ENCODE measurements around the gene TOR1A.
A peak's percentile ranks its signal among the peaks of the same experiment; 100 is the strongest.

The TOR1A gene

GRCh38 chr9:129852579-129852978 is 28.6 kb upstream of the TOR1A start:
- DNase-seq (ENCODE audit: low read depth in 2 of 2): no peak

- DNase-seq (ENCODE audit: low read depth in 2 of 2): no peak
Measured at GRCh38 chr9:129851821-129852220, 27.9 kb upstream of the TOR1A start.

- DNase-seq (ENCODE audit: low read depth in 2 of 2): no peak
Measured at GRCh38 chr9:129850821-129851550, 27.1 kb upstream of the TOR1A start.

- DNase-seq (ENCODE audit: low read depth in 2 of 2): no peak
Measured at GRCh38 chr9:129849901-129850300, 26.0 kb upstream of the TOR1A start.

GRCh38 chr9:129848712-129849441 is 24.9 kb upstream of the TOR1A start:
- DNase-seq (ENCODE audit: low read depth in 2 of 2): no peak

- no peak for DNase-seq (ENCODE audit: low read depth in 2 of 2)
Measured at GRCh38 chr9:129845373-129845772, 21.4 kb upstream of the TOR1A start.

GRCh38 chr9:129841071-129841470 is 17.1 kb upstream of the TOR1A start:
- no peak for DNase-seq (ENCODE audit: low read depth in 2 of 2)

GRCh38 chr9:129840034-129840433 is 16.1 kb upstream of the TOR1A start:
- DNase-seq (ENCODE audit: low read depth in 2 of 2): no peak

- no peak for DNase-seq (ENCODE audit: low read depth in 2 of 2)
Measured at GRCh38 chr9:129839324-129840023, 15.5 kb upstream of the TOR1A start.

GRCh38 chr9:129838707-129839259 is 14.8 kb upstream of the TOR1A start:
- no peak for DNase-seq (ENCODE audit: low read depth in 2 of 2)

GRCh38 chr9:129836311-129837007 is 12.5 kb upstream of the TOR1A start:
- DNase-seq (ENCODE audit: low read depth in 2 of 2): no peak

GRCh38 chr9:129835860-129836223 is 11.9 kb upstream of the TOR1A start:
- DNase-seq (ENCODE audit: low read depth in 2 of 2): no peak

GRCh38 chr9:129835128-129835859 is 11.4 kb upstream of the TOR1A start, which contains the start of the genes C9orf78 and USP20:
Gene C9orf78, minus strand, starts transcription at chr9:129835275. Its CDS starts 54 bp downstream, at chr9:129835221.
Gene USP20, plus strand, starts transcription at chr9:129835458. Its CDS starts 17,098 bp downstream, at chr9:129852556.
- peak; percentile 96 to 97 for DNase-seq (ENCODE audit: low read depth in 2 of 2)

GRCh38 chr9:129834489-129835127 is 10.7 kb upstream of the TOR1A start:
- no peak for DNase-seq (ENCODE audit: low read depth in 2 of 2)

- DNase-seq (ENCODE audit: low read depth in 2 of 2): no peak
Measured at GRCh38 chr9:129832982-129833381, 9.0 kb upstream of the TOR1A start.

- no peak for DNase-seq (ENCODE audit: low read depth in 2 of 2)
Measured at GRCh38 chr9:129828969-129829368, 5.0 kb upstream of the TOR1A start.

- no peak for DNase-seq (ENCODE audit: low read depth in 2 of 2)
Measured at GRCh38 chr9:129828051-129828450, 4.1 kb upstream of the TOR1A start.

- no peak for DNase-seq (ENCODE audit: low read depth in 2 of 2)
Measured at GRCh38 chr9:129826759-129827158, 2.8 kb upstream of the TOR1A start.

GRCh38 chr9:129826344-129826743 is 2.4 kb upstream of the TOR1A start:
- no peak for DNase-seq (ENCODE audit: low read depth in 2 of 2)

- no peak for DNase-seq (ENCODE audit: low read depth in 2 of 2)
Measured at GRCh38 chr9:129823542-129823934, 398 bp downstream of the TOR1A start.

Measured in stimulated activated CD4-positive, alpha-beta T cell treated with anti-CD3 and anti-CD28 coated beads, Interleukin-4, amount 100 ng/mL, for 48 hours (primary cell).